T47D (cell line): ENCODE results near the gene SYNGR3.
A peak's percentile ranks its signal among the peaks of the same experiment; 100 is the strongest.
"Not testable (repeated sequence)": the region's sequence is repeated elsewhere in the genome, so short reads cannot be mapped to it uniquely, and the experiment has no call there.

Experiments used
- DNase-seq, 2 experiments: peaks; one replicate each; pipeline versions ENCODE4 v3.0.0 to v3.0.0-alpha.2; 2011 to 2012; ENCODE audit warnings: low read depth in 1 of 2, low spot score in 1 of 2
- JUND ChIP-seq: IDR thresholded peaks from 2 replicates; pipeline ENCODE4 v1.6.1; 2012; ENCODE audit warnings: low read depth
- in situ Hi-C: cut with HindIII; loops from 2 replicates; pipeline ENCODE4 v1.10.0; 2016; ENCODE audit warnings: low sequenced_read_pairs, low pct_unique_long_range_greater_than_20kb

The SYNGR3 gene

DNA sequence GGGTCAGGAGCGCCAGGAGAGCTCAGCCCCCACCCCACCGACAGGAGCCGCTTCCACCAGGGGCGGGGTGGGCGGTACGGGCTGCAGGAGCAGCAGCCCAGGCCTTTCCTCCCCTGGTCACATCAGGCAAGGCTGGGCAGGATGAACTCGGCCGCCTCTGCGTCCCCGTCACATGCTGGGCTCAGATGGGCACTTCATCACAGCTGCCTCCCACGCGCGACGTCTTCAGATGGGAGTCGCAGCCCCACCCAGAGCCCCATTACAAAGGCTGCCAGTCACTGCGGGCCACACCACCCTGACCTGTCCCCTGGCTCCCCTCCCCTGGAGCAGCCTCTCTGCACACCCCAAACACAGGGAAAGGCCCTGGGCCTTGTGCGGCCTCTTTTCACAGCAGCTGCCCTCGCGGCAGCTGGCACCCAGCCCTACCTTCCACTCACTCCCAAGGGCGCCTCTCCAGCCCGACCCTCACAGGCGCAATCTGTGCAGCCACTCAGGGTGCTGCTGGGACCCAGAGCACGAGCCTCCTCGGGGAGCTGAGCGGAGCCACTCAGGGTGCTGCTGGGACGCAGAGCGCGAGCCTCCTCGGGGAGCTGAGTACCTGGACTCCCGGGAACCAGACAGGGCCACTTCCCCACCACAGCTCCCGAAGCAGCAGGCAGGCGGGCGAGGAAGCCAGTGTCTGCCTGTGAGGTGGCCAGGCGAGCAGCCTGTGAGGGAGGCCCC lies 15.2 kb downstream of the SYNGR3 start:
- TF ChIP-seq JUND, result no peak
- in situ Hi-C loops, result no loop called here
- no peak for DNase-seq

DNA sequence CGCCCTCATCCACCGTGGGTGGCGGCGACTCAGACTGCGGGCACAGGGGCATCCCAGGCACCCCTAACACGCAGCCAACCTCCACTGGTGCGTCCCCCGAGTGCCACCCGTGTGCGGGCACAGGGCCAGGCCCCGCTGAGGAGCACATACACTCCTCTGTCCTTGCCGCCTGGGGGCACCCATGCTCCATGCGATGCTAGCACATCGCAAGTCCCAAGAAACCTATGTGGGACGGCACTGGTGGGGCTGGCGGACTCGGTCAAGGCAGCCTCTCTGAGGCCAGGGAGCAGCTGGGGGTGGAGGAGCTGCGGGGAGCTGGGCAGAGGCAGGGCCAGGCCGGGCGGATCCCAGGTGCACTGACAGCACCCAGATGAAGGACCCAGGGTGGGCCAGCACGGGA lies 15.9 kb downstream of the SYNGR3 start:
- no peak for TF ChIP-seq JUND
- DNase-seq, result peak in 1 of 2 experiments; percentile 36
- in situ Hi-C loops, result no loop called here

DNA sequence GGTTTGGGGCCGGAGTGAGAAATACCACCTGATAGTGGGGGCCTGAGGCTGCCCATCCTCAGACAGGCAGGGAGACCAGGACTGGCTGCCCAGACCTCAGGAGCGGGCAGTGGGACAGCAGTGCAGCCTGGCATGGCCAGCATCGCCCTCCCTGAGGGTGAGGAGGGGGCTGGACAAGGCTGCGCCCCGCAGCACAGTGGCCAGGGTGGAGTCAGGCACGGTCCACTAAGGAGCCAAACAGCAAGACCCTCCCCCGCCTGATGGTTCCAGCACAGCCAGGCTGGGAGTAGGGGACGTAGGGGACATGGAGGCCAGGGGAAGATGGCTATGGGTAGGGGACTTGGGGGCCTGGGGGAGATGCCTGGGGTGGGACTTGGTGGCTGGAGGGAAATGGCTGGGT lies 16.5 kb downstream of the SYNGR3 start:
- DNase-seq, result no peak
- in situ Hi-C loops, result no loop called here
- TF ChIP-seq JUND, result no peak

DNA sequence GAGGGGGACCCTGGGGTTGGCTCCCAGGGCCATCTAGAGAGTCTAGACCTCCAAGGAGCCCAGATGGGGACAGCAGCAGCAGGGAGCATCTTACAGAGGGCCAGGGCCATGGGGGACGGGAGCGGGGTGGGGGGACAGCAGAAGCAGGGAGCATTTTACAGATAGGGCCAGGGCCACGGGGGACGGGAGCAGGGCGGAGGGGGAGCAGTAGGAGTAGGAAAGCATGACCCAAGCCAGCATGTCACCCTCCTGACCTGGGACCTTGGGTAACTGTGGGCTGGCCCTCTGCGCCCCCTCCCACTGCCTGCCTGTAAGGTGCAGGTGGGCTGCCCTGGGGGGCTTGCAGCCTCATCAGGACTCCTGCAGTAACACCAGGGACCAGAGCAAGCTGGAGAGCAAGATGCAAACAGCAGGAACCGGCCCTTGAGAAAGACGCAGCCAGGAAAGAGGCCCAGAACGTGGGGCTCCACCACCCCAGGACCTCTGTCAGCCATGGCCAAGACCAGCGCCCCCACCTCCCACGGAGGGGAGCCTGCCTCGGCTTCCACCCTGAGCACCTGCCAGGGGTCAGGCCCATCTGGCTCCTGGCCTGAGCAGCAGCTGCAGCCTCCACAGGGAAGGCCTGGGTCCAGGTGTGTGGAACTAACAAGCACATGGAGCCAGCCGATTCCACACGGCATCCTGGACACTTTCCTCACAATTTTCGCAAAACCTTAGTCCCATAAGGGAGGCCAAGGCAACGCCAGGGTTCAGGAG lies 17.5 kb downstream of the SYNGR3 start:
- no peak for TF ChIP-seq JUND
- in situ Hi-C loops, result no loop called here

DNA sequence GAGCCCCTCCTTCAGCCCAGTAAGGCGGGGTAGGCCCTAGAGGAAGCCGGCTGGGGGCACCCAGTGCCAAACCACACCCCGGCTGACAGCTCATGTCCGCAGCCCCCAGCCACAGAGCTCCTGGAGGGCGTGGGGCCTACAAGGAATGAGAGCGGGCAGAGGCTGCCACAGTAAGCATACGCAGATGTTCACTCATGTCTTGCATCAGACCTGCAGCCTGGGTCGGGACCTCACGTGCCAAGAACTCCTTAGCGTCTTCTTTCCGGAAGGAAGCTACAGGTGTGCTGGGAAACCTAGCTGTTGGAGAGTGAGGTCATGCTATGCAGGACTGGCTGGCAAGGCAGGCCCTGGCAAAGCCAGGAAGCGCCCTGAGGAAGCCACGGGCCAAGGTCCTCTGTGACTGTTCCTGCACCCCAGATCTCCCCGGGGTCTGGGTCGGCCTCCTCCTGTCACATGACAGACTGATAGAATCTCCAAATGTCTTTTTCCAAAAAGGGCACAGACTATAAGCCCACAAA lies 18.3 kb downstream of the SYNGR3 start:
- peak in 1 of 2 experiments; percentile 74 for DNase-seq
- TF ChIP-seq JUND, result no peak
- in situ Hi-C loops, result no loop called here

More for the DNA sequence above, 17.5 kb downstream of the SYNGR3 start:
- no peak for DNase-seq

DNA sequence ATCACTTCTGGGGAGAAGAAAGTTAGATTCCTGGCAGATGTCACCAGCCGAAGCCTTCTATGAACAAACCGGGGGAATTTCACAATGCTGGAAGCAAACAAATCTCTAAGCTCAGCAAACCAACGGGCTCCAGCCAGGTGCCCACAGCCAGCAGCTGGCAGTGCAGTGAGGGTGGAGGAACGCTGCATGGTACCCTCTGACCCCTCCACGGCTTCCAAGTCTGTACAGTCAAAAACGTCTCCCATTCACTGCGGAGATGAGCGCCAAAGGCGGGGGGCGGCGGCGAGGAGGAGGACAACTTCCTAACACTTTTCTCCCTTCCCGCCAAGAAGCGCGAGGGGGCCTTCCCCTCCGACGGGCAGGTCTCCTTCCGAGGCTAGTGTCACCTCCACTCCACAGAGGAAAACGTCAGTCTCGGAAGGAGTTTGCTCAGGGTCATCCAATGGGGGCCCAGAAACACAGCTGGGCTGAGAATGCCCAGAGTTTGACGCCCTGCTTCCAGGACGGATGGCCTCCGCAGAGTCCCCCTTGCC lies 18.9 kb downstream of the SYNGR3 start:
- in situ Hi-C loops, result no loop called here
- DNase-seq, result peak in 1 of 2 experiments; percentile 63
- TF ChIP-seq JUND, result no peak

DNA sequence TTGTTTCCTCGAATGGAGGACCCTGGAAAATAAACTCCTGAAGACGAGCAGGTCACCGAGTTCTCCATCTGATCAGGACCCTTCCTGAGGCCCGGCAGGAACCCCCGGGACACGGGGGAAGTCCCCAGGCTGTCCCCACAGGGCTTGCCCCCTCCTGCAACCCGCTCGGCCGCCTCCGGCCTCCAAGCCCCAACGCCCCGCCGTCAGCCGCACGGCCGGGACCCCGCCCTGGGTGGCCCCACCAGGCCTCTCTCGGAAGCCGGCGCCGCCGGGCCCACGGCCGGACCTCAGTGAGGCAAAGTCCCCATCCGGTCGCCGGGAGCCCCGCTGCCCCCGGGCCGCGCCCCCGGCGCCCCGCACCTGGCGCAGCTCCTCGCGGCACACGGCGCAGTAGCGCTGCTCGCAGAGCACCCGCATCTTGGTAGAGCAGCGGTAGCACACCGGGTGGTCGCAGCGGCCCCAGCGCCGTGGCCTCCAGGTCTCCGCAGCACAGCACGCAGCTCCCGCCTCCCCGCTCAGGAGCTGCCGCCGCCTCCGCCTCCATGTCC lies 19.5 kb downstream of the SYNGR3 start:
- no peak for DNase-seq
- TF ChIP-seq JUND, result no peak
- in situ Hi-C loops, result no loop called here

DNA sequence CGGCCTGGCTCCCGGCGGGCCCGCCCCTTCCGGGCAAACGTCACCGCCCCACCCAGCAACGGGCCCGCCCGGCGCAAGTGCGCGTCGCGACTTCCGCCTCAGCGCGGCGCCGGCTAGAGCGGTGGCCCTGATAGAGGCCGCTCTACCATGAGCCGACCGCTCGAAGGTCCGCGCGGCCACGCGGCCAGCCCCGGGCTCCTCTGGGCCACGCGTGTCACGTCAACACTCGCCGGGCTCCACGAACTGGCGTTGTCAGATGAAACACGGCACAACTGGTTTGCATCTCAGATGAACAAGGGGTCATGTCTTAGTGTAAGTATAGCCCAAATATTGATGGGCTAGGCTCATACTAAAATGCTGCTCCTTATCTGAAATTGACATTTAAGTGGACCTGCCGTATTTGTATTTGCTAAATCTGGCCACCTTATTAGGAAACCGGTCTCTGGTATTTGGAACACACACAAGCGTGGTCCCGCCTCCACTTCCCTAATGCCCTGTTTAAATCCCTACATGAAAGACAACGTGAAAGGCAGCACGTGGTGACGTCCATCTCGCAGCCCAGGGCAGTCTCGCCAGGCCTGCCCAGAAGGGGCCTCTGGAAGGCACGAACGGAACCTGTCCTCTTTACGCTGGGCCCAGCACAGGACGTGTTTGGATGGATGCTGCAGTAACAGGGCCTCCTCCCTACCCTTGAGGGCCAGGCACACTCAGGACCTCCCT lies 20.2 kb downstream of the SYNGR3 start, which contains the start of gene ZNF598:
TSS of gene ZNF598 (minus strand) at position 31 of the 720 bp plus-strand sequence.
- DNase-seq, result peak; percentile 86 to 90
- in situ Hi-C loops, result no loop called here

DNA sequence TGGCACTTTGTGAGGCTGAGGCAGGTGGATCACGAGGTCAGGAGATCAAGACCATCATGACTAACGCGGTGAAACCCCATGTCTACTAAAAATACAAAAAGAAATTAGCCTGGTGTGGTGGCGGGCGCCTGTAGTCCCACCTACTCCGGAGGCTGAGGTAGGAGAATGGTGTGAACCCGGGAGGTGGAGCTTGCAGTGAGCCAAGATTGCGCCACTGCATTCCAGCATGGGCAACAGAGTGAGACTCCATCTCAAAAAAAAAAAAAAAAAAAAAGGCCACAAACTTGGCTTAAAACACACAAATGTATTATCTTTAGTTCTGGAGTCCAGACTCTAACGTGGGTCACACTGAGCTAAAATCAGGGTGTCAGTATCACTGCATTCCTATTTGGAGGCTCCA lies 22.0 kb downstream of the SYNGR3 start:
- in situ Hi-C loops, DNase-seq: not testable (repeated sequence)

More for the DNA sequence above, 20.2 kb downstream of the SYNGR3 start, which contains the start of gene ZNF598:
- no peak for TF ChIP-seq JUND

DNA sequence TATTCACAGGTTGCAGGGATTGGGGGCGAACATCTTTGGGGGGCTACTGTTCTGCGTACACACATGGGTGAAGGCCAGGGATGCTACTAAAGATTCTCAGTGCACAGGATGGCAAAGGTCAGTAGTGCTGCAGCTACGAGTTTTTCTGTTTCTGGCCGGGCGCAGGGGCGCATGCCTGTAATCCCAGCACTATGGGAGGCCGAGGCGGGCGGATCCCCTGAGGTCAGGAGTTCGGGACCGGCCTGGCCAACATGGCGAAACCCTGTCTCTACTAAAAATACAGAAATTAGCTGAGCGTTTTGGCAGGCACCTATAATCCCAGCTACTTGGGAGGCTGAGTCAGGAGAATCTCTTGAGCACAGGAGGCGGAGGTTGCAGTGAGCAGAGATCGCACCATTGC lies 23.8 kb downstream of the SYNGR3 start:
- in situ Hi-C loops, result no loop called here
- DNase-seq, result no peak
- TF ChIP-seq JUND, result no peak

DNA sequence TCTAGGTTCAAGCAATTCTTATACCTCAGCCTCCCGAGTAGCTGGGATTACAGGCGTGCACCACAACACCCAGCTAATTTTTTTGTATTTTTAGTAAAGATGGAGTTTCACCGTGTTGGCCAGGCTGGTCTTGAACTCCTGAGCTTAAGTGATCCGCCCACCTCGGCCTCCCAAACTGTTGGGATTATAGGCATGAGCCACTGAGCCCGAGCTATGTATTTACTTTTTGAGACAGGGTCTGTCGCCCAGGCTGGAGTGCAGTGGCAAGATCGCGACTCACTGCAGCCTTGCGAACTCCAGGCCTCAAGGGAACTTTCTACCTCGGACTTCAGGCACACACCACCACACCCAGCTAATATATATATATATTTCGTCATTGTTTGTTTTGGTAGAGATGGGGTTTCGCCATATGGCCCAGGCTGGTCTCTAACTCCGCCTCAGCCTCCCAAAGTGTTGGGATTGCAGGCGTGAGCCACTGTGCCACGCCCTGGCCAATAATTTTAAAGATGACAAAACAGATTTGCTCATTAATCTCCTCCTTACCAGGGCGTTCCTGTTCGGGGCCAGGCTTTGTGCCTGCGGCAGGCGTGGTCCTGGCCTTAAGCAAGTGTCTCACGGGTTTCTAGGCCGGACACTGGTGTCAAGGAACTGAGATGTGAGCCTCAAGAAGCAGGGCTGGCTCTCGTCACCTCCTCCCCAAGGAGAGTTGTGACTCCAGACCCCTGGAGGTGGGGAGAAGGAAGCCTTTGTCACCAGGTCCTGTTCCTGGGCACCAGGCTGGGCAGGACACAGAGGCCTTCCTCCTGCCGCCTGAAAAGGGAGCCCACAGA lies 25.6 kb downstream of the SYNGR3 start:
- TF ChIP-seq JUND, result no peak
- in situ Hi-C loops, result no loop called here
- DNase-seq, result peak in 1 of 2 experiments; percentile 86
